ENCODE measurements around the gene METAP1D.

- no peak for TF ChIP-seq CTCF (IDR thresholded peaks at IDR 0.05)
- no peak for TF ChIP-seq EP300 (IDR thresholded peaks at IDR 0.05)
- no peak for TF ChIP-seq POLR2A (IDR thresholded peaks at IDR 0.05)
Measured at GRCh38 chr2:172046080-172046678, 46.4 kb downstream of the METAP1D start.
